Stimulated activated CD8-positive, alpha-beta memory T cell treated with anti-CD3 and anti-CD28 coated beads, Interleukin-7, amount 100 ng/mL, for 48 hours (primary cell): ENCODE measurements around the gene WDR45B.

ENCODE experiments used
- DNase-seq, 2 donors: peaks; one replicate each; pipeline ENCODE4 v3.0.0-alpha.2; 2020; ENCODE audit warnings: low read depth in 1 of 2; ENCODE audit errors: extremely low read depth in 1 of 2

The WDR45B gene

GRCh38 chr17:82633343-82633742 lies 14.9 kb downstream of the WDR45B start:
- DNase-seq: no peak

GRCh38 chr17:82632451-82632850 lies 15.8 kb downstream of the WDR45B start:
- DNase-seq: no peak

GRCh38 chr17:82631544-82631943 lies 16.7 kb downstream of the WDR45B start:
- DNase-seq: no peak

GRCh38 chr17:82630212-82630611 lies 18.0 kb downstream of the WDR45B start:
- DNase-seq: no peak

- DNase-seq: no peak
Measured at GRCh38 chr17:82629748-82630147, 18.5 kb downstream of the WDR45B start.

- no peak for DNase-seq
Measured at GRCh38 chr17:82627405-82627804, 20.8 kb downstream of the WDR45B start.

- DNase-seq: no peak
Measured at GRCh38 chr17:82623707-82624106, 24.5 kb downstream of the WDR45B start.

GRCh38 chr17:82619641-82620040 lies 28.6 kb downstream of the WDR45B start:
- DNase-seq: no peak

- no peak for DNase-seq
Measured at GRCh38 chr17:82619211-82619610, 29.0 kb downstream of the WDR45B start.

GRCh38 chr17:82616021-82616711 lies 32.1 kb downstream of the WDR45B start:
- no peak for DNase-seq

- no peak for DNase-seq
Measured at GRCh38 chr17:82615084-82616020, 32.9 kb downstream of the WDR45B start.

GRCh38 chr17:82614095-82614631 lies 34.1 kb downstream of the WDR45B start:
- no peak for DNase-seq

- DNase-seq: no peak
Measured at GRCh38 chr17:82613283-82614094, 34.8 kb downstream of the WDR45B start.

- DNase-seq: no peak
Measured at GRCh38 chr17:82611140-82612058, 36.8 kb downstream of the WDR45B start.

- DNase-seq: no peak
Measured at GRCh38 chr17:82609655-82610054, 38.6 kb downstream of the WDR45B start.

GRCh38 chr17:82608816-82609215 lies 39.4 kb downstream of the WDR45B start:
- DNase-seq: no peak

GRCh38 chr17:82605939-82606600 lies 42.2 kb downstream of the WDR45B start:
- no peak for DNase-seq

GRCh38 chr17:82604532-82604931 lies 43.7 kb downstream of the WDR45B start:
- no peak for DNase-seq

- no peak for DNase-seq
Measured at GRCh38 chr17:82603981-82604448, 44.2 kb downstream of the WDR45B start.
